Measurements from ENCODE around the gene TMEM94.
A peak's percentile ranks its signal among the peaks of the same experiment; 100 is the strongest.
"Not testable (repeated sequence)": the region's sequence is repeated elsewhere in the genome, so short reads cannot be mapped to it uniquely, and the experiment has no call there.

Gene TMEM94

GRCh38 chr17:75476752-75477489 is 20.5 kb downstream of the TMEM94 start:
- peak; percentile 54 for DNase-seq (ENCODE audit: low spot score)

GRCh38 chr17:75477490-75477862 is 21.0 kb downstream of the TMEM94 start:
- DNase-seq (ENCODE audit: low spot score) = not testable (repeated sequence)

GRCh38 chr17:75478508-75478907 is 22.1 kb downstream of the TMEM94 start:
- no peak for DNase-seq (ENCODE audit: low spot score)

- DNase-seq (ENCODE audit: low spot score) = no peak
These were observed 23.8 kb downstream of the TMEM94 start for GRCh38 chr17:75480281-75480680.

GRCh38 chr17:75481194-75482068 is 25.0 kb downstream of the TMEM94 start:
- DNase-seq (ENCODE audit: low spot score) = no peak

GRCh38 chr17:75482098-75482942 is 25.9 kb downstream of the TMEM94 start:
- DNase-seq (ENCODE audit: low spot score) = no peak

GRCh38 chr17:75485688-75486087 is 29.3 kb downstream of the TMEM94 start:
- DNase-seq (ENCODE audit: low spot score) = no peak

GRCh38 chr17:75486151-75486550 is 29.7 kb downstream of the TMEM94 start:
- no peak for DNase-seq (ENCODE audit: low spot score)

GRCh38 chr17:75486951-75487350 is 30.5 kb downstream of the TMEM94 start:
- DNase-seq (ENCODE audit: low spot score) = no peak

- DNase-seq (ENCODE audit: low spot score) = peak; percentile 48
These were observed 31.1 kb downstream of the TMEM94 start for GRCh38 chr17:75487351-75488070.

- peak; percentile 69 for DNase-seq (ENCODE audit: low spot score)
These were observed 32.5 kb downstream of the TMEM94 start for GRCh38 chr17:75488693-75489510.

- DNase-seq (ENCODE audit: low spot score) = no peak
These were observed 33.1 kb downstream of the TMEM94 start for GRCh38 chr17:75489511-75489955.

- DNase-seq (ENCODE audit: low spot score) = no peak
These were observed 33.8 kb downstream of the TMEM94 start for GRCh38 chr17:75490173-75490743.

- DNase-seq (ENCODE audit: low spot score) = no peak
These were observed 34.7 kb downstream of the TMEM94 start for GRCh38 chr17:75490953-75491649.

GRCh38 chr17:75491680-75492079 is 35.2 kb downstream of the TMEM94 start:
- DNase-seq (ENCODE audit: low spot score) = no peak

GRCh38 chr17:75492555-75493168 is 36.2 kb downstream of the TMEM94 start:
- DNase-seq (ENCODE audit: low spot score) = no peak

- DNase-seq (ENCODE audit: low spot score) = no peak
These were observed 37.2 kb downstream of the TMEM94 start for GRCh38 chr17:75493476-75494129.

- DNase-seq (ENCODE audit: low spot score) = no peak
These were observed 38.0 kb downstream of the TMEM94 start for GRCh38 chr17:75494326-75494877.
